ENCODE data around the gene COL2A1. TPM values are rescaled to one million over a fixed set of nuclear protein-coding genes. Genes with fewer than 3 reads are reported as not detected.

COL2A1 gene
- total RNA-seq, 4 donors from 2014 or later: 0.15 to 1.9 TPM; not detected in 2

DNA sequence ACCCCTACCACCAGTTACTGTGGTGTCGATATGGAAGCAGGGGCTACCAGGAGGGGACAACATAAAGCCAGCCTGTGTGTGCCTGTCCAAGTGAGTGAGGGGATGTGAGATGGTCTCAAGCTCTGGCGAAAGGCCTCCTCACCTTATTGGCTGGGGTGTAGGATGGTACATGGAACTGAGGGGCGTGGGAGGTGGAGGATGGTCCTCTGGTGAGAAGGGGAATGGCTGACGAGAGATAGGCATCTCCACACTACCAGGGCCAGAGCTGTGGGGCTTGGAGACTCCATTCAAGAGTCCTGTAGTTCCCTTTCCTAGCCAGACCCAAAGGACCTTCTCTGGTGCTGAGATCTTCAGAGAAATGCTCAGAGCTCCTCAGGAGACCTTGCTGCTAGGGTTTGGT lies 32.5 kb upstream of the COL2A1 start:
- H3K36me3 ChIP-seq: no peaks in the 10 kb centered on the region

DNA sequence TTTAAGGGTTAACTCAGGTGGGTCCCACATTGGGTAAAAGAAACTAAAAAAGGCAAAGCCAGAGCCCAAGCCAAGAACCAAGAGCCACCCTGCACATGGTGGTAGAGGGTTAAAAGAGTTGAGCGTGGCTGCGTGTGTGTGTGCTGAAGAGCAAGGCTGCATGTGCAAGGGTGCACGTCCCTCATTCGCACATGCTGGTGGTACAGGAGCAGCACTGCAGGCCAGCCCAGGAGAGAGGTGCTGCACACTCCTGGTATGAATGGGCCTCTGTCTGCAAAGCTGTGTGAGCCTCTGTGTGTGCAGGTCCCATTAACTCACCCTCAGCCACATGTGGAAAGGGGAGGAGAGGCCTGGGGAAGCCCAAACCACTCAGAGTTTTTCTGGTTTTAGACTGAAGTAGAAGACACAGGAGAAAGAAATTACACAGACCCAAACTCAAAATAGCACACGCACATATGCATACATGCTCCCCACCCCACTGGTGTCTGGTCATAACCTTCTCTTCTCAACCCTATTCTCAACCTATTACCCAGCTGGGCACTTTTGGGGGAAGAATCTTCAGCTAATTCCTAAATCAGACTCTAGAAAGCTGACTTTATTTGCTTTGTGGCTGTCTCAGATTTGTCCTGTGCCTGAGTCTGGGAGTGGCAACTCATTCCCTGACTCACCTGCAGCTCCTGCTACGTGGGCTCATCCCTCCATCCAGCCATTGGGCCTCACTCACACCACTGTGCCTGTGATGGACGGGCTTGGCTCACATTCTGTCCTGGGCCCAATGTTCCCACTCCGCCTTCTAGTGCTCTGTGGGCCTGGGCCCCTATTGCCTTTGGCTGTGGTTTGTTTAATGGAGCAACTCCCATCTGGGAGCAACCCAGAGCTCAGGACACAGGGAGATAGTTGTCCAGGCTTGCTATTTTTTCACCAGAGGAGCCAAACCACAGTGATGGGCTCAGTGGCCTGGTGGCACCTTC lies 30.8 kb upstream of the COL2A1 start:
- no peaks in the 10 kb centered on the region for H3K27me3 ChIP-seq
- DNase-seq: no peak
- no peak overlapping the region for H3K27ac ChIP-seq
- no peak overlapping the region for H3K4me3 ChIP-seq
- no peaks in the 10 kb centered on the region for H3K36me3 ChIP-seq
- no peak for TF ChIP-seq POLR2A (IDR thresholded peaks at IDR 0.05)
- TF ChIP-seq, protein P1, sequence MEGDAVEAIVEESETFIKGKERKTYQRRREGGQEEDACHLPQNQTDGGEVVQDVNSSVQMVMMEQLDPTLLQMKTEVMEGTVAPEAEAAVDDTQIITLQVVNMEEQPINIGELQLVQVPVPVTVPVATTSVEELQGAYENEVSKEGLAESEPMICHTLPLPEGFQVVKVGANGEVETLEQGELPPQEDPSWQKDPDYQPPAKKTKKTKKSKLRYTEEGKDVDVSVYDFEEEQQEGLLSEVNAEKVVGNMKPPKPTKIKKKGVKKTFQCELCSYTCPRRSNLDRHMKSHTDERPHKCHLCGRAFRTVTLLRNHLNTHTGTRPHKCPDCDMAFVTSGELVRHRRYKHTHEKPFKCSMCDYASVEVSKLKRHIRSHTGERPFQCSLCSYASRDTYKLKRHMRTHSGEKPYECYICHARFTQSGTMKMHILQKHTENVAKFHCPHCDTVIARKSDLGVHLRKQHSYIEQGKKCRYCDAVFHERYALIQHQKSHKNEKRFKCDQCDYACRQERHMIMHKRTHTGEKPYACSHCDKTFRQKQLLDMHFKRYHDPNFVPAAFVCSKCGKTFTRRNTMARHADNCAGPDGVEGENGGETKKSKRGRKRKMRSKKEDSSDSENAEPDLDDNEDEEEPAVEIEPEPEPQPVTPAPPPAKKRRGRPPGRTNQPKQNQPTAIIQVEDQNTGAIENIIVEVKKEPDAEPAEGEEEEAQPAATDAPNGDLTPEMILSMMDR (IDR thresholded peaks at IDR 0.05): no peak
- H3K4me1 ChIP-seq: no peaks in the 10 kb centered on the region
- H3K9me3 ChIP-seq: no peaks in the 10 kb centered on the region
- intact Hi-C loops (cut with DNase I; ENCODE audit: low total_unique reads): no loop called here

More for the DNA sequence above, 32.5 kb upstream of the COL2A1 start:
- DNase-seq: no peak
- no peaks in the 10 kb centered on the region for H3K9me3 ChIP-seq
- H3K4me3 ChIP-seq: no peak overlapping the region
- intact Hi-C loops (cut with DNase I; ENCODE audit: low total_unique reads): no loop called here
- H3K4me1 ChIP-seq: no peaks in the 10 kb centered on the region
- TF ChIP-seq, protein P1 (IDR thresholded peaks at IDR 0.05): no peak
- no peak for TF ChIP-seq POLR2A (IDR thresholded peaks at IDR 0.05)
- no peak overlapping the region for H3K27ac ChIP-seq
- no peaks in the 10 kb centered on the region for H3K27me3 ChIP-seq

DNA sequence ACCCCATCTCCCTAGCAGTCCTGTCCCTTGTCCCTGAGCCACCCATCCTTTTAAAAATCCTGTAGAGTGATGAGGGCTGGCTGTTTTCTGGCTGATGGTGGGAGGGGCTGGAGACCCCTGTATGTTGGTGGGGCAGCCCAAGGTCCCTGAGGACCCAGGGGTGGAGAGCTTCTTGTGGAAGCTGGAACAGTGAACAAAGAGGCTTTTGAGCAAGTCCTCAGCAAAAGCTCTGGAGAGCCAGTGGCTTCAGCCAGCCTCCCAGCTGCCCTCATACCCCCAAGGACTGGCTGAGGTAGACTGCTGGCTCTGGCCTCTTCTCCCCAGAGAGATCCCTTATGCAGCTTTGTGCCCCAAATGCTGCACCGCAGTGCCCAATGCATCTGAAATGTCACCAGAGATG lies 29.2 kb upstream of the COL2A1 start:
- intact Hi-C loops (cut with DNase I; ENCODE audit: low total_unique reads): no loop called here
- no peak for DNase-seq
- no peak for TF ChIP-seq POLR2A (IDR thresholded peaks at IDR 0.05)
- TF ChIP-seq, protein P1 (IDR thresholded peaks at IDR 0.05): no peak
- no peak overlapping the region for H3K27ac ChIP-seq
- no peaks in the 10 kb centered on the region for H3K36me3 ChIP-seq
- H3K4me1 ChIP-seq: no peaks in the 10 kb centered on the region
- H3K9me3 ChIP-seq: no peaks in the 10 kb centered on the region
- H3K4me3 ChIP-seq: no peak overlapping the region
- no peaks in the 10 kb centered on the region for H3K27me3 ChIP-seq

DNA sequence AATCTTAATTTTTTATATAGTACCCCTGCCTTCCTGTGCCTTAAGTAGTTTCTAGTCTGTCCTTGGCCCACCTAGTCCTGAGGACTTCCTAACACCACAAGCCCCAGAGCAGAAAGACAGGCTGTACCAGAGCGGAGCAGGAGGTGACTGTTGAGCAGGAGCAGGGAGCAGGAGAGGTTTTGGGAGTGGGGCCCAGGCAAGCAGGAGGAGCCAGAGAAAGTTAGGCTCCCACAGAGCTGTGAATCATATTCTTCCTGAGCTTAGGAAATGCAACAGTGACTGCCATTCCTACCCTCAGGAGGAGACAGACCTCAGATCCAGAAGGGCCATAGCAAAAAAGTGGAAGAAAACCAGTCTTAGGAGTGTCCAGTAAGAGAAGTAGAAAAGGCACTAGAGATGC lies 28.3 kb upstream of the COL2A1 start:
- H3K27me3 ChIP-seq: no peaks in the 10 kb centered on the region
- H3K4me3 ChIP-seq: no peak overlapping the region
- intact Hi-C loops (cut with DNase I; ENCODE audit: low total_unique reads): no loop called here
- no peak for DNase-seq
- TF ChIP-seq POLR2A (IDR thresholded peaks at IDR 0.05): no peak
- TF ChIP-seq, protein P1 (IDR thresholded peaks at IDR 0.05): no peak
- no peaks in the 10 kb centered on the region for H3K36me3 ChIP-seq
- no peaks in the 10 kb centered on the region for H3K9me3 ChIP-seq
- H3K27ac ChIP-seq: no peak overlapping the region
- no peaks in the 10 kb centered on the region for H3K4me1 ChIP-seq

All from uterus (tissue), 4 donors.